K562 (cell line): Measurements from ENCODE around the gene ANKRD65. TPM values are rescaled to one million over a fixed set of nuclear protein-coding genes. Genes with fewer than 3 reads are reported as not detected.
"Not testable (repeated sequence)": the region's sequence is repeated elsewhere in the genome, so short reads cannot be mapped to it uniquely, and the experiment has no call there.

Experiments
- ATAC-seq: fragments of 200-7000 bp; cut with Tn5 transposase; 3 replicates; pipeline ENCODE4 v1.9.1; 2020; ENCODE audit warnings: moderate library complexity
- BruUV-seq: library from RNA; stranded (reverse); fragments of 400-500 nt; replicated peaks from 2 replicates; lab custom pipeline; 2021; lab: Mats Ljungman, UMichigan
- CTCF ChIA-PET: fragments of 300-600 bp; formaldehyde crosslinking; extraction: SDS; loops from one replicate; lab custom pipeline; 2021; ENCODE audit warnings: low intra/inter-chr PET ratio; lab: Yijun Ruan, JAX
- POLR2A ChIA-PET: fragments of 300-600, 350-650 bp; sonication (Branson Sonifier 250); formaldehyde crosslinking; extraction: SDS; loops from one replicate; lab custom pipeline; 2021; ENCODE audit warnings: antibody characterized with exemption, inconsistent platforms; lab: Yijun Ruan, JAX
- DNase-seq, 4 experiments: peaks; one replicate each; pipeline versions ENCODE4 v3.0.0 to v3.0.0-alpha.2; 2011 to 2018; ENCODE audit warnings: low spot score in 3 of 4, mixed read lengths in 3 of 4; ENCODE audit errors: extremely low read depth in 1 of 4
- FAIRE-seq: peaks from 2 replicates; lab custom pipeline; 2011; peaks lifted over from hg19 to GRCh38; lab: Jason Lieb, UNC
- H2AFZ ChIP-seq: 2 replicates; pipeline ENCODE4 v1.6.0; 2011; ENCODE audit warnings: low read depth, low read length, control low read depth, inconsistent platforms
- H3K27ac ChIP-seq: fragments of 200-600 bp; 3 replicates; pipeline ENCODE4 v1.8.0; 2011; ENCODE audit warnings: low read depth, mild to moderate bottlenecking, control low read depth, inconsistent platforms, low read length, moderate library complexity, mixed read lengths; ENCODE audit errors: extremely low read depth
- H3K27me3 ChIP-seq, 2 experiments: fragments of 300-600 bp in 1 of 2; 2 replicates in 1 of 2; 3 replicates in 1 of 2; pipeline versions ENCODE4 v1.6.0 to v1.8.0; 2011; ENCODE audit warnings: inconsistent platforms in 2 of 2, low read length in 2 of 2, mild to moderate bottlenecking in 1 of 2, mixed read lengths in 1 of 2, moderate library complexity in 1 of 2; ENCODE audit not compliant: control insufficient read depth in 2 of 2, insufficient read depth in 2 of 2
- H3K36me3 ChIP-seq: fragments of 300-600 bp; 3 replicates; pipeline ENCODE4 v1.8.0; 2011; ENCODE audit warnings: mild to moderate bottlenecking, low read length, inconsistent platforms; ENCODE audit not compliant: control insufficient read depth, insufficient read depth
- H3K4me1 ChIP-seq, 2 experiments: fragments of 200-600 bp in 1 of 2; replicated peaks in 1 of 2; 2 replicates in 1 of 2; 3 replicates in 1 of 2; pipeline versions ENCODE4 v1.5.1 to v1.8.0; 2011; ENCODE audit warnings: inconsistent platforms in 2 of 2, low read length in 2 of 2, mild to moderate bottlenecking in 1 of 2, mixed read lengths in 1 of 2, moderate library complexity in 1 of 2; ENCODE audit not compliant: control insufficient read depth in 2 of 2, insufficient read depth in 2 of 2
- H3K4me2 ChIP-seq: 2 replicates; pipeline ENCODE4 v1.6.1; 2011; ENCODE audit warnings: low read length, control low read depth, inconsistent platforms, mixed read lengths; ENCODE audit not compliant: insufficient read depth
- H3K4me3 ChIP-seq: fragments of 200-600 bp; sonication (generic), shearing (Covaris generic); 2 replicates; pipeline ENCODE4 v1.5.1; 2016; ENCODE audit warnings: control low read depth, inconsistent platforms
- H3K79me2 ChIP-seq: fragments of 200-600 bp; 3 replicates; pipeline ENCODE4 v1.8.0; 2011; ENCODE audit warnings: low read length, inconsistent platforms; ENCODE audit not compliant: control insufficient read depth, insufficient read depth
- H3K9ac ChIP-seq, 2 experiments: 2 replicates each; pipeline versions ENCODE4 v1.6.0 to v1.6.1; 2011; ENCODE audit warnings: low read depth in 2 of 2, low read length in 2 of 2, control low read depth in 1 of 2, inconsistent platforms in 1 of 2, mild to moderate bottlenecking in 1 of 2, mixed read lengths in 1 of 2; ENCODE audit not compliant: insufficient read depth in 1 of 2
- H3K9me1 ChIP-seq: one replicate; pipeline ENCODE4 v1.6.0; 2011; ENCODE audit warnings: inconsistent platforms, mild to moderate bottlenecking, low read length, moderate library complexity; ENCODE audit not compliant: control insufficient read depth, insufficient read depth
- H3K9me3 ChIP-seq: replicated peaks from 2 replicates; pipeline ENCODE4 v1.5.1; 2011; ENCODE audit warnings: low read depth, low read length, inconsistent platforms; ENCODE audit not compliant: control insufficient read depth, insufficient read depth
- H4K20me1 ChIP-seq: replicated peaks from 2 replicates; pipeline ENCODE4 v1.6.1; 2011; ENCODE audit warnings: low read length, inconsistent platforms, mixed read lengths; ENCODE audit not compliant: control insufficient read depth, insufficient read depth
- WGBS: fragments of 100-300 bp; shearing (Covaris generic); methylation state at CpG from one replicate; pipeline ENCODE4 v1.1.6; 2016; ENCODE audit warnings: low coverage, mixed read lengths; ENCODE audit not compliant: insufficient coverage; ENCODE audit errors: missing lambda C conversion rate; 5-methylcytosine and 5-hydroxymethylcytosine counted together
- in situ Hi-C: fragments of 300-500 bp; cut with MboI; formaldehyde crosslinking; loops from 4 replicates; pipeline ENCODE4 v1.15.0; 2018; ENCODE audit warnings: inconsistent platforms, mixed read lengths
- intact Hi-C: fragments of 100-400 bp; cut with micrococcal nuclease; formaldehyde crosslinking; loops from 2 replicates; pipeline ENCODE4 v1.14.2; 2022
- polyA plus RNA-seq, 8 experiments: library from polyadenylated mRNA; depleted of rRNA in 4 of 8; stranded (reverse) in 5 of 8; unstranded in 3 of 8; fragments of >200 nt; fragmentation: Nextera tagmentation in 2 of 8; fragmentation: Illumina TruSeq in 1 of 8; extraction: Ambion mirVana in 2 of 8; extraction: Trizol in 1 of 8; gene quantifications; 2 replicates each; pipeline versions ENCODE4 v1.2.1 to v1.2.3, GENCODE V29; 2011 to 2014; ENCODE audit warnings: inconsistent platforms in 1 of 8, missing spikeins in 1 of 8
- total RNA-seq, 7 experiments: library from RNA; depleted of rRNA in 6 of 7; stranded (reverse); fragments of >200 nt in 6 of 7; fragmentation: Illumina TruSeq in 2 of 7; extraction: Trizol in 2 of 7; gene quantifications; 2 replicates each; pipeline versions ENCODE4 v1.2.1 to v1.2.3, GENCODE V29; 2011 to 2021; ENCODE audit warnings: low replicate concordance in 1 of 7

ANKRD65 gene
- total and polyA plus RNA-seq, 9 of the 15 experiments (the other 6 are each of a cell fraction or from before 2014, with no cell fraction given) = not detected

DNA sequence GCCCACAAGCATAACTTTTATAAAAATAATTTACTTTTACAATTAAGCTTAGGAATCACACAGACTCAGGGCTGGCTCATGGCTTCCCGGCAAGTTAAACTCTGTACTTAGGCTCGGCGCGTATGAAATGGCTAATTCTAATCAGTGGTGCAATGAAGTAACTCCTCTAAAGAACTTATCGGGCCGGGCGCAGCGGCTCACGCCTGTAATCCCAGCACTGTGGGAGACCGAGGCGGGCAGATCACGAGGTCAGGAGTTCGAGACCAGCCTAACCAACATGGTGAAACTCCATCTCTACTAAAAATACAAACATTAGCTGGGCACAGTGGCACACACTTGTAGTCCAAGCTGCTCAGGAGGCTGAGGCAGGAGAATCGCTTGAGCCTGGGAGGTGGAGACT is 51.0 kb downstream of the ANKRD65 start:
- Histone ChIP-seq H3K79me2 (peaks cover 27% of the 10 kb centered on the region), H3K36me3 (peaks cover 26% of the 10 kb centered on the region), H3K4me1 (peaks cover 11 to 45% of the 10 kb centered on the region in 2 experiments), H3K9me3 (peaks cover 10% of the 10 kb centered on the region)
- ATAC-seq, H3K9me1 ChIP-seq, H3K9ac ChIP-seq, FAIRE-seq, H3K4me3 ChIP-seq, H3K27ac ChIP-seq, H4K20me1 ChIP-seq, BruUV-seq, in situ Hi-C loops, CTCF ChIA-PET, H3K4me2 ChIP-seq, H2AFZ ChIP-seq, DNase-seq, H3K27me3 ChIP-seq: not testable (repeated sequence)
- 86% methylated on average over 14 of the region's 14 CpGs for WGBS
- intact Hi-C loops = loop anchor here (10.0 kb wide), 1 partner anchor 135 kb away; no protein-coding TSS in a partner anchor
- POLR2A ChIA-PET = interaction anchor here (0.6 to 1.6 kb wide), 7 partner anchors 11 to 390 kb away, joined by 3 to 5 read pairs (median 3); partner anchors contain the start of genes MXRA8 and TAS1R3

Other genes with a start within 250 kb of the ANKRD65 start
Only the 7 nearest of the 28 such genes appear.
- gene MXRA8, start 62.7 kb downstream of the ANKRD65 start, total RNA-seq (2014; rRNA removed) = 7.3 and 12.4 TPM in 2 replicates
- gene MXRA8, start 62.7 kb downstream of the ANKRD65 start, total RNA-seq (2014; rRNA removed; fragmentation: Illumina TruSeq; extraction: Trizol) = 2.1 and 2.7 TPM in 2 replicates
- 4.8 and 5.5 TPM in 2 replicates for gene MXRA8, start 62.7 kb downstream of the ANKRD65 start, total RNA-seq (2015; rRNA removed; fragmentation: Illumina TruSeq; extraction: Trizol)
- 9.1 and 10.8 TPM in 2 replicates for gene MXRA8, start 62.7 kb downstream of the ANKRD65 start, total RNA-seq (2021)
- gene MXRA8, start 62.7 kb downstream of the ANKRD65 start, polyA plus RNA-seq (2011; rRNA removed) = 2.9 and 9.0 TPM in 2 replicates
- 6.3 and 9.2 TPM in 2 replicates for gene MXRA8, start 62.7 kb downstream of the ANKRD65 start, polyA plus RNA-seq (2014; fragmentation: Illumina TruSeq; extraction: Trizol)
- under 1 TPM; 0.66 to 0.83 TPM for gene MXRA8, start 62.7 kb downstream of the ANKRD65 start, polyA plus RNA-seq (2014; fragmentation: Nextera tagmentation; extraction: Ambion mirVana)
- gene MXRA8, start 62.7 kb downstream of the ANKRD65 start, polyA plus RNA-seq (2014; rRNA removed) = 11.3 and 13.1 TPM in 2 replicates
- gene AURKAIP1, start 46.1 kb downstream of the ANKRD65 start, total RNA-seq (2014; rRNA removed) = 478 and 554 TPM in 2 replicates
- 19.4 and 34.6 TPM in 2 replicates for gene AURKAIP1, start 46.1 kb downstream of the ANKRD65 start, total RNA-seq (2014; rRNA removed; fragmentation: Illumina TruSeq; extraction: Trizol)
- 113 and 115 TPM in 2 replicates for gene AURKAIP1, start 46.1 kb downstream of the ANKRD65 start, total RNA-seq (2015; rRNA removed; fragmentation: Illumina TruSeq; extraction: Trizol)
- 346 and 388 TPM in 2 replicates for gene AURKAIP1, start 46.1 kb downstream of the ANKRD65 start, total RNA-seq (2021)
- gene AURKAIP1, start 46.1 kb downstream of the ANKRD65 start, polyA plus RNA-seq (2011; rRNA removed) = 92.0 and 96.0 TPM in 2 replicates
- gene AURKAIP1, start 46.1 kb downstream of the ANKRD65 start, polyA plus RNA-seq (2014; fragmentation: Illumina TruSeq; extraction: Trizol) = 66.4 and 151 TPM in 2 replicates
- 10 to 100 TPM in 1 of 2 experiments, 1 to 10 TPM in 1; 7.8 to 32.9 TPM for gene AURKAIP1, start 46.1 kb downstream of the ANKRD65 start, polyA plus RNA-seq (2014; fragmentation: Nextera tagmentation; extraction: Ambion mirVana)
- 385 and 391 TPM in 2 replicates for gene AURKAIP1, start 46.1 kb downstream of the ANKRD65 start, polyA plus RNA-seq (2014; rRNA removed)
- 147 and 176 TPM in 2 replicates for gene CCNL2, start 21.9 kb downstream of the ANKRD65 start, total RNA-seq (2014; rRNA removed)
- 65.1 and 66.7 TPM in 2 replicates for gene CCNL2, start 21.9 kb downstream of the ANKRD65 start, total RNA-seq (2014; rRNA removed; fragmentation: Illumina TruSeq; extraction: Trizol)
- 91.0 and 94.5 TPM in 2 replicates for gene CCNL2, start 21.9 kb downstream of the ANKRD65 start, total RNA-seq (2015; rRNA removed; fragmentation: Illumina TruSeq; extraction: Trizol)
- 141 and 167 TPM in 2 replicates for gene CCNL2, start 21.9 kb downstream of the ANKRD65 start, total RNA-seq (2021)
- 236 and 265 TPM in 2 replicates for gene CCNL2, start 21.9 kb downstream of the ANKRD65 start, polyA plus RNA-seq (2011; rRNA removed)
- 81.0 and 89.7 TPM in 2 replicates for gene CCNL2, start 21.9 kb downstream of the ANKRD65 start, polyA plus RNA-seq (2014; fragmentation: Illumina TruSeq; extraction: Trizol)
- 1 to 10 TPM; 2.8 to 5.6 TPM for gene CCNL2, start 21.9 kb downstream of the ANKRD65 start, polyA plus RNA-seq (2014; fragmentation: Nextera tagmentation; extraction: Ambion mirVana)
- gene CCNL2, start 21.9 kb downstream of the ANKRD65 start, polyA plus RNA-seq (2014; rRNA removed) = 245 and 287 TPM in 2 replicates
- gene MRPL20, start 14.0 kb downstream of the ANKRD65 start, total RNA-seq (2014; rRNA removed) = 352 and 355 TPM in 2 replicates
- gene MRPL20, start 14.0 kb downstream of the ANKRD65 start, total RNA-seq (2014; rRNA removed; fragmentation: Illumina TruSeq; extraction: Trizol) = 208 and 222 TPM in 2 replicates
- gene MRPL20, start 14.0 kb downstream of the ANKRD65 start, total RNA-seq (2015; rRNA removed; fragmentation: Illumina TruSeq; extraction: Trizol) = 205 and 216 TPM in 2 replicates
- gene MRPL20, start 14.0 kb downstream of the ANKRD65 start, total RNA-seq (2021) = 224 and 229 TPM in 2 replicates
- 144 and 187 TPM in 2 replicates for gene MRPL20, start 14.0 kb downstream of the ANKRD65 start, polyA plus RNA-seq (2011; rRNA removed)
- 180 and 264 TPM in 2 replicates for gene MRPL20, start 14.0 kb downstream of the ANKRD65 start, polyA plus RNA-seq (2014; fragmentation: Illumina TruSeq; extraction: Trizol)
- 100 to 1,000 TPM; 570 to 671 TPM for gene MRPL20, start 14.0 kb downstream of the ANKRD65 start, polyA plus RNA-seq (2014; fragmentation: Nextera tagmentation; extraction: Ambion mirVana)
- 420 and 491 TPM in 2 replicates for gene MRPL20, start 14.0 kb downstream of the ANKRD65 start, polyA plus RNA-seq (2014; rRNA removed)
- 4.0 and 4.6 TPM in 2 replicates for gene VWA1, start 14.4 kb upstream of the ANKRD65 start, total RNA-seq (2014; rRNA removed)
- 0.03 and 0.04 TPM in 2 replicates for gene VWA1, start 14.4 kb upstream of the ANKRD65 start, total RNA-seq (2014; rRNA removed; fragmentation: Illumina TruSeq; extraction: Trizol)
- gene VWA1, start 14.4 kb upstream of the ANKRD65 start, total RNA-seq (2015; rRNA removed; fragmentation: Illumina TruSeq; extraction: Trizol) = 0.98 and 1.2 TPM in 2 replicates
- gene VWA1, start 14.4 kb upstream of the ANKRD65 start, total RNA-seq (2021) = 6.4 and 7.1 TPM in 2 replicates
- 0.85 and 1.6 TPM in 2 replicates for gene VWA1, start 14.4 kb upstream of the ANKRD65 start, polyA plus RNA-seq (2011; rRNA removed)
- gene VWA1, start 14.4 kb upstream of the ANKRD65 start, polyA plus RNA-seq (2014; fragmentation: Illumina TruSeq; extraction: Trizol) = 0.16 and 0.84 TPM in 2 replicates
- gene VWA1, start 14.4 kb upstream of the ANKRD65 start, polyA plus RNA-seq (2014; fragmentation: Nextera tagmentation; extraction: Ambion mirVana) = under 1 TPM; 0.01 to 0.06 TPM
- 2.6 and 3.0 TPM in 2 replicates for gene VWA1, start 14.4 kb upstream of the ANKRD65 start, polyA plus RNA-seq (2014; rRNA removed)
- not detected in 2 replicates for gene ATAD3C, start 28.4 kb upstream of the ANKRD65 start, total RNA-seq (2014; rRNA removed)
- gene ATAD3C, start 28.4 kb upstream of the ANKRD65 start, total RNA-seq (2014; rRNA removed; fragmentation: Illumina TruSeq; extraction: Trizol) = not detected in 2 replicates
- gene ATAD3C, start 28.4 kb upstream of the ANKRD65 start, total RNA-seq (2015; rRNA removed; fragmentation: Illumina TruSeq; extraction: Trizol) = not detected in 2 replicates
- 0.18 and 0.60 TPM in 2 replicates for gene ATAD3C, start 28.4 kb upstream of the ANKRD65 start, total RNA-seq (2021)
- 0.03 and 0.04 TPM in 2 replicates for gene ATAD3C, start 28.4 kb upstream of the ANKRD65 start, polyA plus RNA-seq (2011; rRNA removed)
- not detected in 2 replicates for gene ATAD3C, start 28.4 kb upstream of the ANKRD65 start, polyA plus RNA-seq (2014; fragmentation: Illumina TruSeq; extraction: Trizol)
- gene ATAD3C, start 28.4 kb upstream of the ANKRD65 start, polyA plus RNA-seq (2014; fragmentation: Nextera tagmentation; extraction: Ambion mirVana) = not detected
- gene ATAD3C, start 28.4 kb upstream of the ANKRD65 start, polyA plus RNA-seq (2014; rRNA removed) = not detected in 2 replicates
- gene ATAD3B, start 50.5 kb upstream of the ANKRD65 start, total RNA-seq (2014; rRNA removed) = 106 and 126 TPM in 2 replicates
- gene ATAD3B, start 50.5 kb upstream of the ANKRD65 start, total RNA-seq (2014; rRNA removed; fragmentation: Illumina TruSeq; extraction: Trizol) = 10.3 and 15.6 TPM in 2 replicates
- gene ATAD3B, start 50.5 kb upstream of the ANKRD65 start, total RNA-seq (2015; rRNA removed; fragmentation: Illumina TruSeq; extraction: Trizol) = 43.2 and 45.2 TPM in 2 replicates
- gene ATAD3B, start 50.5 kb upstream of the ANKRD65 start, total RNA-seq (2021) = 92.0 and 93.4 TPM in 2 replicates
- 27.7 and 27.9 TPM in 2 replicates for gene ATAD3B, start 50.5 kb upstream of the ANKRD65 start, polyA plus RNA-seq (2011; rRNA removed)
- 18.9 and 42.2 TPM in 2 replicates for gene ATAD3B, start 50.5 kb upstream of the ANKRD65 start, polyA plus RNA-seq (2014; fragmentation: Illumina TruSeq; extraction: Trizol)
- under 1 TPM; 0.07 to 0.77 TPM for gene ATAD3B, start 50.5 kb upstream of the ANKRD65 start, polyA plus RNA-seq (2014; fragmentation: Nextera tagmentation; extraction: Ambion mirVana)
- 113 and 117 TPM in 2 replicates for gene ATAD3B, start 50.5 kb upstream of the ANKRD65 start, polyA plus RNA-seq (2014; rRNA removed)